Osteoblast (primary cell): ENCODE data around the gene ZNF14. TPM values are rescaled to one million over a fixed set of nuclear protein-coding genes. Genes with fewer than 3 reads are reported as not detected.

Experiments
- DNase-seq: peaks from one replicate; pipeline ENCODE4 v3.0.0; 2011; ENCODE audit warnings: low spot score, mixed read lengths; ENCODE audit not compliant: insufficient read length; ENCODE audit errors: missing footprints
- H2AFZ ChIP-seq: 2 replicates; pipeline ENCODE4 v1.6.0; 2011; ENCODE audit warnings: mild to moderate bottlenecking, low read length
- H3K27ac ChIP-seq: 2 replicates; pipeline ENCODE4 v1.5.1; 2011; ENCODE audit warnings: mild to moderate bottlenecking, low read depth, low read length, moderate library complexity
- H3K27me3 ChIP-seq: 2 replicates; pipeline ENCODE4 v1.6.0; 2012; ENCODE audit warnings: mild to moderate bottlenecking, control low read depth, inconsistent platforms, low read length, moderate library complexity; ENCODE audit not compliant: insufficient read depth
- H3K36me3 ChIP-seq: 2 replicates; pipeline ENCODE4 v1.5.1; 2011; ENCODE audit warnings: mild to moderate bottlenecking, low read length, control low read depth, moderate library complexity; ENCODE audit not compliant: insufficient read depth
- H3K4me1 ChIP-seq: 2 replicates; pipeline ENCODE4 v1.5.1; 2011; ENCODE audit warnings: mild to moderate bottlenecking, low read length, control low read depth, moderate library complexity; ENCODE audit not compliant: insufficient read depth
- H3K4me2 ChIP-seq: 2 replicates; pipeline ENCODE4 v1.6.0; 2011; ENCODE audit warnings: mild to moderate bottlenecking, low read length; ENCODE audit not compliant: insufficient read depth
- H3K4me3 ChIP-seq: fragments of 200-600 bp; sonication (generic); 3 replicates; pipeline ENCODE4 v1.5.1; 2012; ENCODE audit warnings: mild to moderate bottlenecking, low read length, inconsistent platforms; ENCODE audit not compliant: insufficient read depth
- H3K79me2 ChIP-seq: 2 replicates; pipeline ENCODE4 v1.6.0; 2012; ENCODE audit warnings: mild to moderate bottlenecking, low read length, control low read depth, inconsistent platforms; ENCODE audit not compliant: insufficient read depth
- H3K9me3 ChIP-seq: 2 replicates; pipeline ENCODE4 v1.5.1; 2011; ENCODE audit warnings: low read depth, low read length, control low read depth
- H4K20me1 ChIP-seq: 2 replicates; pipeline ENCODE4 v1.6.0; 2012; ENCODE audit warnings: mild to moderate bottlenecking, low read length, control low read depth; ENCODE audit not compliant: insufficient read depth
- total RNA-seq: library from RNA; depleted of rRNA; stranded (reverse); fragments of >200 nt; gene quantifications from 2 replicates; pipeline ENCODE4 v1.2.3, GENCODE V29; 2012
- TF ChIP-seq, protein P1 (sequence below): IDR thresholded peaks from 2 replicates; pipeline ENCODE4 v1.5.1; 2011; ENCODE audit warnings: mild to moderate bottlenecking, low read depth, low read length, moderate library complexity; ENCODE audit errors: extremely low read depth

The ZNF14 gene
- total RNA-seq, 1 donor: 6.5 TPM

DNA sequence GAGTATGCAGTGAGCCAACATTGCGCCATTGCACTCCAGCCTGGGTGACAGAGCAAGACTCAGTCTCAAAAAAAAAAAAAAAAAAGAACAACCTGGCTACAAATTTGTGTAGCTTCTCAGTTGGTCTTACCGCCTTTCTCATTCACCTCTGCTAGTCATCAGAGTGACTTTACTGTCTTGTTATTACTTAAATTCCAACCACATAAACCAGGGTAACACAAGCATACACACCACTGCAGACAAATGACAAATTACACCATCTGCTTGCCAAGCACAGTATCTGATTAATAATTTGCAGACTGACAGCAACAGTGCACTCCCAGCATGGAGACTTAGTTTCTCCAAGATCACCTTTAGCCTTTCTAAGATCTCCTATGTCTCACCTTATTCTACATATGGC lies 11.0 kb downstream of the ZNF14 start:
- Histone ChIP-seq H3K27ac (no peak overlapping the region), H3K36me3 (peaks cover 3% of the 10 kb centered on the region), H3K79me2 (peaks cover 21% of the 10 kb centered on the region), H3K4me1 (no peaks in the 10 kb centered on the region), H3K27me3 (no peaks in the 10 kb centered on the region), H2AFZ (no peak overlapping the region), H3K4me2 (no peak overlapping the region), H4K20me1 (no peaks in the 10 kb centered on the region), H3K4me3 (no peak overlapping the region), H3K9me3 (peaks cover 8% of the 10 kb centered on the region)
- TF ChIP-seq, protein P1, sequence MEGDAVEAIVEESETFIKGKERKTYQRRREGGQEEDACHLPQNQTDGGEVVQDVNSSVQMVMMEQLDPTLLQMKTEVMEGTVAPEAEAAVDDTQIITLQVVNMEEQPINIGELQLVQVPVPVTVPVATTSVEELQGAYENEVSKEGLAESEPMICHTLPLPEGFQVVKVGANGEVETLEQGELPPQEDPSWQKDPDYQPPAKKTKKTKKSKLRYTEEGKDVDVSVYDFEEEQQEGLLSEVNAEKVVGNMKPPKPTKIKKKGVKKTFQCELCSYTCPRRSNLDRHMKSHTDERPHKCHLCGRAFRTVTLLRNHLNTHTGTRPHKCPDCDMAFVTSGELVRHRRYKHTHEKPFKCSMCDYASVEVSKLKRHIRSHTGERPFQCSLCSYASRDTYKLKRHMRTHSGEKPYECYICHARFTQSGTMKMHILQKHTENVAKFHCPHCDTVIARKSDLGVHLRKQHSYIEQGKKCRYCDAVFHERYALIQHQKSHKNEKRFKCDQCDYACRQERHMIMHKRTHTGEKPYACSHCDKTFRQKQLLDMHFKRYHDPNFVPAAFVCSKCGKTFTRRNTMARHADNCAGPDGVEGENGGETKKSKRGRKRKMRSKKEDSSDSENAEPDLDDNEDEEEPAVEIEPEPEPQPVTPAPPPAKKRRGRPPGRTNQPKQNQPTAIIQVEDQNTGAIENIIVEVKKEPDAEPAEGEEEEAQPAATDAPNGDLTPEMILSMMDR: no peak
- no peak for DNase-seq

DNA sequence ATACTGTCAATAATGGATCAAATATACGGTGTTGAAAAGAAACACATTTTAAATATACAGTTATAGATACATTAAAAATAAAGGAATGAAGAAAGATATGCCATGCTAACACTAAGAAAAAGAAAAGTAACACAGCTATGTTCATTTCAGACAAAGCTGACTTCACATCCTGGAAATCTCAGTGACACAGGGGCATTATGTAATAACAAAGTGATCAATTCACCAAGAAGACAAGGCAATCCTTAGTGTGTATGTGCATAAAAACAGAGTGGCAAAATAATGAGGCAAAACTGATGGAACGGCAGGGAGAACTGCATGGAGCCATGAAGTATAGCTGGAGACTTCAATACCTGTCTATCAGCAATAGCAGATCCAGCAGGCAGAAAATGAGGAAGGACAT lies 13.1 kb downstream of the ZNF14 start:
- Histone ChIP-seq H4K20me1 (no peaks in the 10 kb centered on the region), H2AFZ (no peak overlapping the region), H3K36me3 (no peaks in the 10 kb centered on the region), H3K9me3 (peaks cover 12% of the 10 kb centered on the region), H3K4me3 (no peak overlapping the region), H3K4me2 (no peak overlapping the region), H3K27me3 (no peaks in the 10 kb centered on the region), H3K79me2 (peaks cover 25% of the 10 kb centered on the region), H3K4me1 (no peaks in the 10 kb centered on the region), H3K27ac (no peak overlapping the region)
- TF ChIP-seq, protein P1: no peak
- DNase-seq: no peak

DNA sequence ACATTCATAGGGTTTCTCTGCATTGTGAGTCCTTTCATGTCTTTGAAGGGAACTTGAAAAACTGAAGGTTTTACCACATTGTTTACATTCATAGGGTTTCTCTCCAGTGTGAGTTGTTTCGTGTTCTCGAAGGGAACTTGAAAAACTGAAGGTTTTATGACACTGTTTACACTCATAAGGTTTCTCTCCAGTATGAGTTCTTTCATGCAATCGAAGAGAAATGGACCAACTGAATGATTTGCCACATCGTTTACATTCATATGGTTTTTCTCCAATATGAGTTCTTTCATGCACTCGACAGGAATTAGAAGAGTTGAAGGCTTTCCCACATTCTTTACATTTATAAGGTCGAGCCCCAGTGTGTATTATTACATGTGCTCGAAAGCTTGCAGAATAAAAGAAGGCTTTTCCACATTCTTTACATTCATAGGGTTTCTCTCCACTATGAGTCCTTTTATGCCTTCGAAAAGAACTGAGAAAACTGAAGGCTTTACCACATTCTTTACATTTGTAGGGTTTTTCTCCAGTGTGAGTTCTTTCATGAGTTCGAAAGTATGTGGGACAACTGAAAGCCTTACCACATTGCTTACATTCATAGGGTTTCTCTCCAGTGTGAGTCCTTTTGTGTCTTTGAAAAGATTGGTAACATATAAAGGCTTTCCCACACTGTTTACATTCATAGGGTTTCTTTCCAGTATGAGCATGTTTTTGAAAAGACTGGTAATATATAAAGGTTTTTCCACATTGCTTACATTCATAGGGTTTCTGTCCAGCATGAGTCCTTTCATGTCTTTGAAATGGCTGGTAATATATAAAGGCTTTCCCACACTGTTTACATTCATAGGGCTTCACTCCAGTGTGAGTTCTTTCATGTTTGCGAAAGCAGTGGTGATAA lies 20.7 kb downstream of the ZNF14 start:
- TF ChIP-seq, protein P1: no peak
- H3K4me1 ChIP-seq: no peaks in the 10 kb centered on the region
- no peaks in the 10 kb centered on the region for H4K20me1 ChIP-seq
- H3K27ac ChIP-seq: no peak overlapping the region
- no peak overlapping the region for H2AFZ ChIP-seq
- H3K27me3 ChIP-seq: no peaks in the 10 kb centered on the region
- H3K4me3 ChIP-seq: no peak overlapping the region
- peaks cover 7% of the 10 kb centered on the region for H3K79me2 ChIP-seq
- H3K9me3 ChIP-seq: peaks cover 66% of the 10 kb centered on the region
- no peak for DNase-seq
- H3K36me3 ChIP-seq: peaks cover 25% of the 10 kb centered on the region
- no peak overlapping the region for H3K4me2 ChIP-seq

GRCh38 chr19:19711306-19711933 lies 21.5 kb downstream of the ZNF14 start:
- Histone ChIP-seq H3K4me1 (no peaks in the 10 kb centered on the region), H3K36me3 (peaks cover 25% of the 10 kb centered on the region), H3K4me2 (no peak overlapping the region), H3K4me3 (no peak overlapping the region), H4K20me1 (no peaks in the 10 kb centered on the region), H2AFZ (no peak overlapping the region), H3K79me2 (peaks cover 2% of the 10 kb centered on the region), H3K9me3 (peaks cover 68% of the 10 kb centered on the region), H3K27me3 (no peaks in the 10 kb centered on the region), H3K27ac (no peak overlapping the region)
- no peak for DNase-seq
- TF ChIP-seq, protein P1: no peak
